22Rv1 (cell line): Measurements from ENCODE around the gene TPCN2.

ENCODE experiments used
- H3K27ac ChIP-seq: fragments of 450-650 bp; 2 replicates; pipeline ENCODE4 v1.5.1; 2017
- ZFX ChIP-seq: fragments of 450-650 bp; IDR thresholded peaks from 2 replicates; pipeline ENCODE4 v1.6.1; 2017; ENCODE audit warnings: antibody characterized with exemption, borderline replicate concordance
- TF ChIP-seq, protein P1 (sequence below): fragments of 450-650 bp; IDR thresholded peaks from 2 replicates; pipeline ENCODE4 v1.5.1; 2017; ENCODE audit warnings: mild to moderate bottlenecking

Gene TPCN2

DNA sequence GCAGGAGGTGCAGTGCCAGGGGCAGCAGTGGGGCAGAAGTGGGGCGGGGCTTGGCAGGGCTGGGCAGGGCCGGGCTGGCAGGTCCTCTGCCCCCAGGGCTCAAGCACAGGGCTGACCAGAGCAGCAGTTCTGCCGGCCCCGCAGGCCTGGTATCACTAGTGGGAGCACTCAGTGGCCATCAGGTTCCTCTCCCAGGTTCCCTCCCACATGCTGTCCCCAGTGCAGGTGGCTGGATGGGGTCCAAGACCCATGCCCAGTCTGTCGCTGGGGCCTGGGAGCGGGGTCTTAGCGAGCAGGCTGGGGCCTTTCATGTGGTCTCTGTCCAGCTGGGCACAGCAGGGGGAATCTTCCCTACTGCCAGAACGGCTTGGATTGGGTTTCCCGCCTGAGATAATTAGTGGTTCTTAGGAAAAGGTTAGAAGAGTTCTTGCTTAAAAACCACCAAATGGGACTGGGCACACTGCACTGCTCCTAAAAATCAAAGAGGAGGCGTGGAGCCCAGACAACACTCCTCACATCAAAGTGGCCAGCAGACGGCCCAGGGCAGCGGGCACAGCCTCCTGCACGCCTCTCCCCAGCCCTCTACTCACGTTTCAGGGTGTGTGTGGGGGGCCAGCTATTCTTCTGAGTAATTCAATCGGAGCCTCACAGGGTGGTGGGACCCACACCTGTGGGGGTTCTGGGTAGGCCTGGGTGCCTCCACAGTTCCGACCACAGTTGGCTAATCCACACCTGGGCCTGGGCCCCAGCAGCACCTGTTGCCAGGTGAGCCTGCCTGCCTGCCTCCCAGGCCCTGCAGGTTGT, 45.6 kb downstream of the TPCN2 start:
- no peak overlapping the region for H3K27ac ChIP-seq
- TF ChIP-seq ZFX, result no peak

DNA sequence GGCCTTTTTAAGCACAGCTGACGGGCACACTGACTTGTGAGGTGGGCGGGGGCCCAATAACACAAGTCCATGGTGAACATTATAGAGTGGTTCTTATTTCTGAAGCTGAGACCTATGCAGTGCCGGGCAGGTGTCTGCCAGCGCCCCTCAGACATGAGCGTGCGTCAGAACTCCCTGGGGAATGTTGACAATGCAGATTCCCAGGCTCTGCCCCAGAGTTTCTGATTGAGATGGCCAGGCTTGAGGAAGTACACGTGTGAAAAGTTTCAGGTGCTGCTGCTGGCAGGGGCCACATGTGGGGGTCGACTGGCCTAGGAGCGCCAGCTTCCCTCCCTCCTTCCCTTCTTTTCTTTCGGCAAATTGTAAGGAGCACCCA, 46.2 kb downstream of the TPCN2 start:
- no peak for TF ChIP-seq ZFX
- H3K27ac ChIP-seq, result no peak overlapping the region

DNA sequence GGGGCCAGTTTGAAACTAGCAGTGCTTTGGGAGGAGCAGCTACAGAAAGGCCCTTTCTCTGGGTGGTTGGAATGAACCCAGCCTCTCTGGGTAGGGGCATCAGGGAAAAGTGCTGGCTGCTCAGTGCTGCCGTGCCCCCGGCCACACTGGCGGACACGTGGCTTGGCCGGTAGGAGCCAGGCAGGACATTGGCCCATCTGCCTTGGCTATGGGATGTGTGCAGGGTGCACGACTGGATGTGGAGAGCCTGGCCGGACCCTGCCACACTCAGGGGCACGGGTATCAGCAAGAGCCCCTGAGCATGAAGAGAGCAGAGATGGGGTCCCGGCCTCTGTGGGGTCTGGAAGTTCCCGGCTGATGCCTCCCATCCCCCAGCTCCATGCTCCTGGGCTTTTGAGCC, 46.6 kb downstream of the TPCN2 start:
- H3K27ac ChIP-seq, result no peak overlapping the region
- TF ChIP-seq, protein P1, sequence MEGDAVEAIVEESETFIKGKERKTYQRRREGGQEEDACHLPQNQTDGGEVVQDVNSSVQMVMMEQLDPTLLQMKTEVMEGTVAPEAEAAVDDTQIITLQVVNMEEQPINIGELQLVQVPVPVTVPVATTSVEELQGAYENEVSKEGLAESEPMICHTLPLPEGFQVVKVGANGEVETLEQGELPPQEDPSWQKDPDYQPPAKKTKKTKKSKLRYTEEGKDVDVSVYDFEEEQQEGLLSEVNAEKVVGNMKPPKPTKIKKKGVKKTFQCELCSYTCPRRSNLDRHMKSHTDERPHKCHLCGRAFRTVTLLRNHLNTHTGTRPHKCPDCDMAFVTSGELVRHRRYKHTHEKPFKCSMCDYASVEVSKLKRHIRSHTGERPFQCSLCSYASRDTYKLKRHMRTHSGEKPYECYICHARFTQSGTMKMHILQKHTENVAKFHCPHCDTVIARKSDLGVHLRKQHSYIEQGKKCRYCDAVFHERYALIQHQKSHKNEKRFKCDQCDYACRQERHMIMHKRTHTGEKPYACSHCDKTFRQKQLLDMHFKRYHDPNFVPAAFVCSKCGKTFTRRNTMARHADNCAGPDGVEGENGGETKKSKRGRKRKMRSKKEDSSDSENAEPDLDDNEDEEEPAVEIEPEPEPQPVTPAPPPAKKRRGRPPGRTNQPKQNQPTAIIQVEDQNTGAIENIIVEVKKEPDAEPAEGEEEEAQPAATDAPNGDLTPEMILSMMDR, result no peak
- no peak for TF ChIP-seq ZFX

DNA sequence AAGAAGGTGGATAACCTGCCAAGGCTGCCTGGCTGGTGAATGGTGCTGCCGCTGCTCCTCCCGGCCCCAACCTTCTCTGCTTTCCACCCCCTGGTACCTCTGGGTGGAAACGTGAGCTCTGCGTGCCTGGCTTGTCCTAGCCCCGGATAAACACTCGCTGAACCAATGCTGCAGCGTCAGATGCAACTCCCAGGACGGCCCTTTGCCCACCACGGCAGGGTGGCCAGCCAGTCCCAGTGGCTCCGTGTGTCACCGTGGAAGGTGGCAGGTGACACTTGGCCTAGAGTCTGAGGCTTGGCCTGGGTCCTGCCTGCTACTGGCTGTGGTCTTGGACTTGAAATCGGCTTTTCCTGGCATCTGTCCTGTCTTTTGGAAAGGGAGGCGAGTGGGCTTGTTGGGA, 47.7 kb downstream of the TPCN2 start:
- TF ChIP-seq, protein P1, result no peak
- no peak for TF ChIP-seq ZFX
- H3K27ac ChIP-seq, result no peak overlapping the region

DNA sequence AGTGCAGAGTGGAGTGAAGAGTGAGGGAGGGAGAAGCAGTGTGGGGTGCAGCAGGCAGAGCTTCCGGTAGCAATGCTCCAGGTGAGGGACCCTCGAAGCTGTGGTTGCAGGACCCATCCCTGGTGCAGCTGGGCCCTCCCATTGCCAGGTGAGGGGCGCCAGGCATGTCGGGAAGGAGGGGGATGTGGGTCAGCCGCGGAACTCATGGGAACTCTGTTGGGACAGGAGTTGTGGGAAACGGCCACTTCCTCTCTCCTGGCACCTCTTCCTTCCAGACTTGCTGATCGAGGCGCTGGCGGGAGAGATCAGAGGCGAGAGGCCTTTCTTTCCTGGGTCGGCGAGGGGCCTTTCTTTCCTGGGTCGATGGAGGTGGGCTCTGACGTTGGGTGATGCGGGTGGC, 48.5 kb downstream of the TPCN2 start:
- TF ChIP-seq, protein P1, result no peak
- TF ChIP-seq ZFX, result no peak
- no peak overlapping the region for H3K27ac ChIP-seq

DNA sequence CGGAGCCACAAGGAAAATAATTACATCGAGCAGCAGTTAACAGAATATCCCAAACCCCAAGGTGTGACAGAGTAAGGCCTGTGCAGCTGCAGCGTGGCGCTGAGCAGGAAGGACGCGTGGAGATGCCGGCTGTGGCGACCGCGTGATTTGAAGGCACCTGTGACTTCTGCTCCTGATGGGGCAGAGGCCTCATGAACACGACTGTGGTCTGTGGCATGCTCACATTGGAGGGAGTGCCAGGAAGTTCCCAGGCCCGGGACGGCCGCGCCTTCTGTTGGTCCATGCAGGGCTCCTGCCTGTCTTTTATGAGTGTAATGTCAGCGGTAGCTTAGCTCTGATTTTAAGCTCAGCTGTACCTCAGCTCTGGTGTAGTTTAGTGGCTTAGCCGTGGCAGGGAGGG, 50.4 kb downstream of the TPCN2 start:
- no peak overlapping the region for H3K27ac ChIP-seq
- TF ChIP-seq ZFX, result no peak

DNA sequence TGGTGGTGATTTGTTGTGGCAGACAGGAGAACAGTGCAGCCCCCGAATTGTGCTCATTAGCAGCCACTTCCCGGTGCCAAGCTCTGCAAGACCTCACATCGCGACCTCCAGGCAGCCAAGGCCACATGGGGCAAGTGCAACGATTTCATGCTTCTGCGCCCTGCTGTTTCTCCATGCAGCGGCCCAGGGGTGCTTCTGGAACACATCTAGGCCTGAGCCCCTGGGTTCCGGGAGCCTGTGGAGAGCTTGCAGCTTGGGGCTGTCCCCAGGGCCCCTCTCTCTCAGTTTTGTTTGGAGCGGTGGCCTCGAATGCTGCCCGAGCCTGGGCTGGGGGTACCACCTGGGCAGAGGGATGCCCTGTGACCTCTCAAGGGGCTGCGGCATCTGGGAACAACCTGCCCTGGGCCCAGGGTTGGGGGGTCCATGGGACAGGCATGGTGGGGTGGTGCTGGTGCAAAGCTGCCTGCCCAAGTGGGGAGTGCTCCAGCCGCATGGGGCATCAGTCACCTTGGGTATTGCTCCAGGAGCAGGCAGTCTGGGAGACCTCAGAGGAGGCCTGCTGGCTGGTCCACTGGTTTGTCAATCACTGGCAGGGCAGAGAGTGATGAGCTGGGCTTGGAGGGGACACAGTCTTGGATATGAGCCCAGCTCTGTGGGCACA, 51.9 kb downstream of the TPCN2 start:
- H3K27ac ChIP-seq, result peak overlapping the region; percentile 68; the same call in 1 of the 2 replicates
- no peak for TF ChIP-seq ZFX
- TF ChIP-seq, protein P1, result no peak

DNA sequence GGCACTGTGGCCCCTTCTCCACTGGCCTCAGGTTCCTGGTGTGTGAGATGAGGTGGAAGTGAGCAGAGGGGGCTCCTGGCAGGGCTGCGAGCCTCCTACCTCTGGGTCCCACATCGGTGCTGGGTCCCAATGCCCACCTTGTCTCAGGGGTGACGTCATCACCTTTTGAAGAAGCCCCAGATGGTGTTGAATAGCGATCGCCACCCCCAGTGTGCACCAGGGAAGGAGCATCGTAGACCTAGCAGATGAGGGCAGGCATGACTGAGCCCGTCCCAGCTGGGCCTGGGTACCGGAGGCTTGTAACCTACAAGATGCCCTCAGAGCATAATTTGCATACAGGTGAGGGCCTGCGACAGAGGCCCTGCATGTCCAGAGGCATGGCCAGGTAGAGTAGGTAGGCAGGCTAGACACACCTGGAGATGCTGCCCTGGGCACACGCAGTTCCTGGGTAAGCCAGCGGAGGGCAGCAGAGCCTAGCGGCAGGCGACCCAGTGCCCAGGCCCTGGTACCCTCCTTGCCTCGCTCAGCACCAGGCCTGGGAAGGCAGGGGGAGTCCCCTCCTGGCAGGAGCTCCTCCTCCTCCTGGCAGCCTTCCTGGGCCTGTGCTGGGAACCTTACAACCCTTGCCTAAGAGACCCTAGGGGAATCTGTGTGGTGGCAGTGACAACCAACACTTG, 52.5 kb downstream of the TPCN2 start:
- peak overlapping the region; percentile 68 for H3K27ac ChIP-seq
- no peak for TF ChIP-seq ZFX
- TF ChIP-seq, protein P1, result peak; percentile 96
